K562 (cell line): Measurements from ENCODE around the gene NME7. TPM values are rescaled to one million over a fixed set of nuclear protein-coding genes. Genes with fewer than 3 reads are reported as not detected.

Source experiments
- ATF1 ChIP-seq, 2 experiments: fragments of 450-650 bp in 1 of 2; IDR thresholded peaks; 2 replicates each; pipeline ENCODE4 v1.6.1; 2016; ENCODE audit warnings: missing compliant biosample characterization in 1 of 2, missing genetic modification characterization in 1 of 2
- BRF1 ChIP-seq: IDR thresholded peaks from 3 replicates; pipeline ENCODE4 v1.6.1; 2011; ENCODE audit warnings: borderline replicate concordance, mild to moderate bottlenecking; ENCODE audit not compliant: insufficient read length; ENCODE audit errors: extremely low read depth
- CHCHD3 ChIP-seq: fragments of 250-450 bp; sonication (Bioruptor Pico); IDR thresholded peaks from 2 replicates; pipeline ENCODE4 v2.1.2; 2022; ENCODE audit warnings: mild to moderate bottlenecking
- E2F6 ChIP-seq, 2 experiments: IDR thresholded peaks; 2 replicates each; pipeline ENCODE4 v1.6.1; 2011; ENCODE audit warnings: borderline replicate concordance in 1 of 2, control low read depth in 1 of 2, low read depth in 1 of 2, low read length in 1 of 2, mild to moderate bottlenecking in 1 of 2, mixed read lengths in 1 of 2, moderate library complexity in 1 of 2; ENCODE audit not compliant: insufficient read depth in 1 of 2, insufficient read length in 1 of 2, poor library complexity in 1 of 2, severe bottlenecking in 1 of 2; ENCODE audit errors: extremely low read depth in 1 of 2
- ETS2 ChIP-seq: IDR thresholded peaks from 2 replicates; pipeline ENCODE4 v1.6.1; 2016; ENCODE audit warnings: borderline replicate concordance, missing genetic modification characterization, mild to moderate bottlenecking, moderate library complexity, missing compliant biosample characterization; ENCODE audit not compliant: poor library complexity, severe bottlenecking
- GABPA ChIP-seq: fragments of 200-800 bp; sonication (Bioruptor generic); conservative IDR thresholded peaks from 2 replicates; pipeline ENCODE4 v1.6.1; 2016; ENCODE audit warnings: low read depth, missing genetic modification characterization, missing compliant biosample characterization
- HBP1 ChIP-seq: fragments of 450-650 bp; formaldehyde crosslinking; IDR thresholded peaks from 2 replicates; pipeline ENCODE4 v1.4.0; 2022; ENCODE audit warnings: missing genetic modification characterization
- HMGN3 ChIP-seq: IDR thresholded peaks from 2 replicates; pipeline ENCODE4 v1.6.1; 2011; ENCODE audit warnings: borderline replicate concordance, low read depth, mild to moderate bottlenecking, mixed read lengths, low read length; ENCODE audit not compliant: insufficient read length; ENCODE audit errors: extremely low read depth
- HMGXB4 ChIP-seq: sonication (generic); formaldehyde crosslinking; IDR thresholded peaks from 2 replicates; pipeline ENCODE4 v1.8.1; 2023; ENCODE audit warnings: mild to moderate bottlenecking, missing genetic modification reagents
- MAFF ChIP-seq: IDR thresholded peaks from 2 replicates; pipeline ENCODE4 v1.6.1; 2012; ENCODE audit warnings: low read length, improper control_type of control experiment
- MLX ChIP-seq, 2 experiments: fragments of 450-650 bp in 1 of 2; sonication (generic) in 1 of 2; formaldehyde crosslinking; conservative IDR thresholded peaks; 2 replicates each; pipeline versions ENCODE4 v1.4.0 to v1.8.1; 2020 to 2022; ENCODE audit warnings: mild to moderate bottlenecking in 1 of 2, missing genetic modification reagents in 1 of 2
- MXD1 ChIP-seq: fragments of 250-450 bp; sonication (Bioruptor Pico); IDR thresholded peaks from 2 replicates; pipeline ENCODE4 v1.8.0; 2021; ENCODE audit warnings: borderline replicate concordance, mild to moderate bottlenecking, moderate library complexity; ENCODE audit not compliant: poor library complexity, severe bottlenecking
- NBN ChIP-seq: fragments of 450-650 bp; IDR thresholded peaks from 2 replicates; pipeline ENCODE4 v1.6.1; 2016; ENCODE audit warnings: low read depth, mild to moderate bottlenecking
- NR0B1 ChIP-seq: fragments of 450-650 bp; IDR thresholded peaks from one replicate; pipeline ENCODE4 v1.6.1; 2018; ENCODE audit warnings: mild to moderate bottlenecking, moderate library complexity; ENCODE audit not compliant: partially characterized antibody
- SRSF3 ChIP-seq: fragments of 200-400 bp; formaldehyde crosslinking; IDR thresholded peaks from 2 replicates; pipeline ENCODE4 v1.6.1; 2016; ENCODE audit warnings: mild to moderate bottlenecking, low read length, moderate library complexity; ENCODE audit not compliant: insufficient read depth
- STAT5B ChIP-seq: fragments of 250-450 bp; sonication (Bioruptor Pico); IDR thresholded peaks from 2 replicates; pipeline ENCODE4 v1.8.0; 2021; ENCODE audit warnings: mild to moderate bottlenecking, inconsistent platforms
- ZEB2 ChIP-seq: fragments of 450-650 bp; IDR thresholded peaks from 2 replicates; pipeline ENCODE4 v1.6.1; 2016
- ZNF165 ChIP-seq: fragments of 250-450 bp; sonication (Bioruptor Pico); IDR thresholded peaks from 2 replicates; pipeline ENCODE4 v1.4.0; 2020; ENCODE audit warnings: borderline replicate concordance
- polyA plus RNA-seq, 8 experiments: library from polyadenylated mRNA; depleted of rRNA in 4 of 8; stranded (reverse) in 5 of 8; unstranded in 3 of 8; fragments of >200 nt; fragmentation: Nextera tagmentation in 2 of 8; fragmentation: Illumina TruSeq in 1 of 8; extraction: Ambion mirVana in 2 of 8; extraction: Trizol in 1 of 8; gene quantifications; 2 replicates each; pipeline versions ENCODE4 v1.2.1 to v1.2.3, GENCODE V29; 2011 to 2014; ENCODE audit warnings: inconsistent platforms in 1 of 8, missing spikeins in 1 of 8
- total RNA-seq, 7 experiments: library from RNA; depleted of rRNA in 6 of 7; stranded (reverse); fragments of >200 nt in 6 of 7; fragmentation: Illumina TruSeq in 2 of 7; extraction: Trizol in 2 of 7; gene quantifications; 2 replicates each; pipeline versions ENCODE4 v1.2.1 to v1.2.3, GENCODE V29; 2011 to 2021; ENCODE audit warnings: low replicate concordance in 1 of 7

The NME7 gene
- total and polyA plus RNA-seq, 9 of the 15 experiments (the other 6 are each of a cell fraction or from before 2014, with no cell fraction given): 7.9 to 43.2 (median 23.9) TPM

- TF ChIP-seq MLX (CRISPR knock-in tag; conservative IDR thresholded peaks at IDR 0.05): no peak
- TF ChIP-seq ZNF165 (CRISPR knock-in tag): no peak
- TF ChIP-seq ATF1 (CRISPR knock-in tag; IDR thresholded peaks at IDR 0.05): no peak
- TF ChIP-seq ATF1 (tag; IDR thresholded peaks at IDR 0.05): peak; percentile 70
- TF ChIP-seq HMGXB4 (CRISPR knock-in tag): no peak
- TF ChIP-seq MAFF: peak; percentile 34; the same call in 1 of the 2 replicates
- TF ChIP-seq BRF1: no peak
- TF ChIP-seq ETS2: no peak
- TF ChIP-seq STAT5B (CRISPR knock-in tag): no peak
- TF ChIP-seq HBP1 (CRISPR knock-in tag): no peak
- no peak for TF ChIP-seq MXD1 (CRISPR knock-in tag)
- TF ChIP-seq CHCHD3: no peak
- TF ChIP-seq E2F6 (IDR thresholded peaks at IDR 0.05; ENCODE audit: borderline replicate concordance in 1 of 2, extremely low read depth in 1 of 2, insufficient read depth in 1 of 2, insufficient read length in 1 of 2, low read depth in 1 of 2, low read length in 1 of 2, poor library complexity in 1 of 2, severe bottlenecking in 1 of 2): peak in 1 of 2 experiments; percentile 21
- TF ChIP-seq GABPA (tag): 0 out of 2 replicates have a peak, but pooled peaks have one; percentile 33
- no peak for TF ChIP-seq SRSF3
- peak; percentile 11 for TF ChIP-seq HMGN3
- TF ChIP-seq ZEB2: peak; percentile 45; the same call in 1 of the 2 replicates
- TF ChIP-seq NR0B1: no peak
- peak; percentile 52; the same call in 1 of the 2 replicates for TF ChIP-seq NBN
These were observed 55.3 kb downstream of the NME7 start (continued) for GRCh38 chr1:169312084-169312954.
